C4-2B (cell line): ENCODE measurements around the gene MRLN.

ENCODE experiments used
- H3K27ac ChIP-seq: fragments of 450-650 bp; 2 replicates; pipeline ENCODE4 v1.5.1; 2017
- CTCF ChIP-seq: fragments of 450-650 bp; conservative IDR thresholded peaks from 2 replicates; pipeline ENCODE4 v1.5.1; 2017; ENCODE audit warnings: mild to moderate bottlenecking
- ZFX ChIP-seq: fragments of 450-650 bp; IDR thresholded peaks from 2 replicates; pipeline ENCODE4 v1.6.1; 2017

Gene MRLN

GRCh38 chr10:59720377-59720776 is 32.9 kb downstream of the MRLN start:
- H3K27ac ChIP-seq = no peak overlapping the region
- TF ChIP-seq ZFX = no peak
- no peak for TF ChIP-seq CTCF

GRCh38 chr10:59719374-59719773 is 33.9 kb downstream of the MRLN start:
- TF ChIP-seq CTCF (peak; percentile 41), ZFX (no peak)
- no peak overlapping the region for H3K27ac ChIP-seq

GRCh38 chr10:59718257-59718656 is 35.0 kb downstream of the MRLN start:
- no peak overlapping the region for H3K27ac ChIP-seq
- TF ChIP-seq CTCF (no peak), ZFX (no peak)

- no peak for TF ChIP-seq CTCF
- TF ChIP-seq ZFX = no peak
- no peak overlapping the region for H3K27ac ChIP-seq
These were observed 39.9 kb downstream of the MRLN start for GRCh38 chr10:59713196-59713821.

- H3K27ac ChIP-seq = no peak overlapping the region
- no peak for TF ChIP-seq CTCF
- no peak for TF ChIP-seq ZFX
These were observed 41.3 kb downstream of the MRLN start for GRCh38 chr10:59711871-59712494.

GRCh38 chr10:59709395-59710125 is 43.7 kb downstream of the MRLN start, which contains the start of gene SLC16A9:
SLC16A9 (minus strand) TSS chr10:59709850; CDS start chr10:59684291, 25,559 bp downstream.
- peak within 1 kb of the TSS; percentile 66 for H3K27ac ChIP-seq
- TF ChIP-seq ZFX (peak; percentile 54), CTCF (peak; percentile 70)

GRCh38 chr10:59708816-59709394 is 44.4 kb downstream of the MRLN start:
- peak overlapping the region; percentile 66 for H3K27ac ChIP-seq

More at GRCh38 chr10:59708816-59709394, 44.4 kb downstream of the MRLN start:
- TF ChIP-seq CTCF = no peak
